ENCODE results near the gene COL26A1.
"Not testable (repeated sequence)": the region's sequence is repeated elsewhere in the genome, so short reads cannot be mapped to it uniquely, and the experiment has no call there.

Gene COL26A1

DNA sequence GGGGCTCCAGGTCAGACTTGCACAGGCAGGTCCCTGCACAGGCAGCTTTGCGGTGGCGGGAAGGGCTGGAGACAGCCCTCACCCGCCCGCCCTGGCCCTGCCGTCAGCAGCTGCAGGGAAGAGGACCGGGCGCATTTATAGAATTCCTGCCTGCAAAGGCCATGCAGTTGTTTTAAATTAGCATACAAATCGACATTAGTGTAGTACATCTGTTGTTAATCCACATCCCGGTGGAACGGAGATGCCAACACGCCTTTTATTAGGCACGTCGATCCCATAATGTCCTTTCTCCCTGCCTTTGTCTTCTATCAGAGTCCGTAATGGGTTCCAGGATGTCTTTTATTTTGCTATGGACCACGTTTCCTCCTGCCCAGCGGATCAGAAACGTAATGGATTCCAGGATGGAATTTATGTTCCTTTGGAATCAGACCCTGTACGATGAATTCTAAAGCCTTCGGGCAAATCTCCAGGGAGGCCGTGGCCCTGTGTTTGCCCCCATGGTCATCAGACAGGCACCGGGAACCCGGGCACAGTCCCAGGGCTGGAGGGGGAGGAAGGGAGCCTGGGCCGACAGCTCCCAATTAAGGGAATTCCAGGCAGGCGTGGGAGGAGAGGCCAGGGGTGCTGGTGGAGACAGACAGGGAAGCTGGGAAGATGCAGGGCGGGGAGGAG, 123.9 kb downstream of the COL26A1 start:
- Histone ChIP-seq H3K9me3 (ENCODE audit: control insufficient read depth in 5 of 5, low read length in 5 of 5) (no peaks in the 10 kb centered on the region), H3K27me3 (ENCODE audit: control insufficient read depth in 5 of 5, insufficient read depth in 4 of 5, low read length in 5 of 5) (peaks cover 0 to 25% (median 21%) of the 10 kb centered on the region in 5 donors), H3K4me1 (ENCODE audit: control insufficient read depth in 5 of 5, insufficient read depth in 5 of 5, low read length in 5 of 5) (no peaks in the 10 kb centered on the region), H3K4me3 (ENCODE audit: low read depth in 1 of 5, low read length in 5 of 5) (no peak overlapping the region), H3K27ac (ENCODE audit: low read depth, low read length) (no peak overlapping the region), H3K36me3 (ENCODE audit: control insufficient read depth in 5 of 5, insufficient read depth in 5 of 5, low read length in 5 of 5) (no peaks in the 10 kb centered on the region), H3K9ac (ENCODE audit: low read length in 5 of 5) (no peak overlapping the region)

DNA sequence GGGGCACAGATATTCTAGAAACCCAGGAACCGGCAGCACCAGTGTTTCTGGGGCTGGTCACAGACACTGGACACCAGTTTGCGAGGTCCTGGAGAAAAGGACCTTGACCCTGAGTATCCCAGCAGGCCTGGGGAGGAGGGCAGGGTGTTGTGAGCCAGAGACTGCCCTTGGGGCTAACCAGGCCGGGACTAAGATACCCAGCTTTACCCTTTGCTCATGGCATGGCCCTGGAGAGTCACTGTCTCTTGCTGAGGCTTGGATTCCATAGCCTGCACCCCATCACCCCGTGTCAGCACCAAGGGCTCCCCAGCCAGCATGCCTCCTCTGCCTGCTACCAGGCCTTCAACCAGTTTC, 124.4 kb downstream of the COL26A1 start:
- Histone ChIP-seq H3K27me3 (ENCODE audit: control insufficient read depth in 5 of 5, insufficient read depth in 4 of 5, low read length in 5 of 5) (peaks cover 0 to 25% (median 22%) of the 10 kb centered on the region in 5 donors), H3K9me3 (ENCODE audit: control insufficient read depth in 5 of 5, low read length in 5 of 5) (no peaks in the 10 kb centered on the region), H3K27ac (ENCODE audit: low read depth, low read length) (no peak overlapping the region), H3K4me1 (ENCODE audit: control insufficient read depth in 5 of 5, insufficient read depth in 5 of 5, low read length in 5 of 5) (no peaks in the 10 kb centered on the region), H3K36me3 (ENCODE audit: control insufficient read depth in 5 of 5, insufficient read depth in 5 of 5, low read length in 5 of 5) (no peaks in the 10 kb centered on the region), H3K4me3 (ENCODE audit: low read depth in 1 of 5, low read length in 5 of 5) (no peak overlapping the region), H3K9ac (ENCODE audit: low read length in 5 of 5) (no peak overlapping the region)

DNA sequence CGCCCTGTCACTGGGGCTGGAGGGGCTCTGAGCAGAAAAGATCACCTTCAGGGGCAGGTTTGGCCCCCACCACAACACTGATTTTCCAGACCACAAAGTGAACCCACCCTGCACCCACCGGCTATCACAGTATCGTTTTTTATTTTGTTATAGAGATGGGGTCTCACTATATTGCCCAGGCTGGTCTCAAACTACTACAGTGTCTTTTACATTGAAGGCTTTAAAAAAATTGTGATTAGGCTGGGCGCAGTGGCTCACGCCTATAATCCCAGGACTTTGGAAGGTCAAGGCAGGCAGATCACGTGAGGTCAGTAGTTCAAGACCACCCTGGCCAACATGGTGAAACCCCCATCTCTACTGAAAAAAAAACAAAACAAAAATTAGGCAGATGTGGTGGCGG, 125.1 kb downstream of the COL26A1 start:
- peaks cover 0 to 25% (median 22%) of the 10 kb centered on the region in 5 donors for H3K27me3 ChIP-seq (ENCODE audit: control insufficient read depth in 5 of 5, insufficient read depth in 4 of 5, low read length in 5 of 5)
- no peaks in the 10 kb centered on the region for H3K9me3 ChIP-seq (ENCODE audit: control insufficient read depth in 5 of 5, low read length in 5 of 5)
- H3K4me3 ChIP-seq (ENCODE audit: low read depth in 1 of 5, low read length in 5 of 5) = no peak overlapping the region
- H3K9ac ChIP-seq (ENCODE audit: low read length in 5 of 5) = no peak overlapping the region
- no peaks in the 10 kb centered on the region for H3K36me3 ChIP-seq (ENCODE audit: control insufficient read depth in 5 of 5, insufficient read depth in 5 of 5, low read length in 5 of 5)
- no peak overlapping the region for H3K27ac ChIP-seq (ENCODE audit: low read depth, low read length)
- no peaks in the 10 kb centered on the region for H3K4me1 ChIP-seq (ENCODE audit: control insufficient read depth in 5 of 5, insufficient read depth in 5 of 5, low read length in 5 of 5)

DNA sequence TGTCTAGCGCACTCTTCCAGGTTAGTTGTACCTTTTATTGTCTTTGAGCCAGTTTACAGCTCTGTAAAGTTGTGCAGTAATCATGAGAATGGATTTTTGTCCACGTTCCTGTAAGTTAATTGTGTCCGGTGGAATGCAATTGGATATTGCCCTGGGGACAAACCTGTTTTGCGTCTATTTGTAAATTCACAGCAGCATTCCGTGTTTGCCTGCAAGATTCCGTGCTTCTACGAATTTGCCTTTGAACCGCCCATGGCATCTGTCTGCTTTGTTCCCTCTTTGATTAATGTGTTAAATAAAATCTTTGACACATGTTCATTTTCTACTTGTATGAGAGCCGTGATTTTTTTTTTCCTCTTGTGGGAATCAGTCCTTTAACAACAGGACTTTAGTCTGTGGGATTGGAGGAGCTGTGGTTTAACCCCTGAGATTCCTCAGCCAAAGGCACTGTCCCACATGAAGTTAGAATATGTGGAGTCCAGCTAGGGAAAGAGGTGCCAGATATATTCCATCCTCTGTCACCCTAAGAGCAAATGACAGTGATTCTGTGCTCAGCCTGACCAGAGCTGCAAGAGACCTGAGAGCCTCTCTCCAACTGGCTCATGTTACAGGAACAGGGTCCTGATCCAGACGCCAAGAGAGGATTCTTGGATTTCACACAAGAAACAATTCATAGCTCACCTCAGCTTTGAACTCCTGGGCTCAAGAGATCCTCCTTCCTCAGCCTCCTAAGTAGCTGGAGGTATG, 126.3 kb downstream of the COL26A1 start:
- peaks cover 0 to 25% (median 22%) of the 10 kb centered on the region in 5 donors for H3K27me3 ChIP-seq (ENCODE audit: control insufficient read depth in 5 of 5, insufficient read depth in 4 of 5, low read length in 5 of 5)
- H3K27ac ChIP-seq (ENCODE audit: low read depth, low read length) = no peak overlapping the region
- H3K9ac ChIP-seq (ENCODE audit: low read length in 5 of 5) = no peak overlapping the region
- no peaks in the 10 kb centered on the region for H3K36me3 ChIP-seq (ENCODE audit: control insufficient read depth in 5 of 5, insufficient read depth in 5 of 5, low read length in 5 of 5)
- H3K4me1 ChIP-seq (ENCODE audit: control insufficient read depth in 5 of 5, insufficient read depth in 5 of 5, low read length in 5 of 5) = no peaks in the 10 kb centered on the region
- H3K9me3 ChIP-seq (ENCODE audit: control insufficient read depth in 5 of 5, low read length in 5 of 5) = no peaks in the 10 kb centered on the region
- no peak overlapping the region for H3K4me3 ChIP-seq (ENCODE audit: low read depth in 1 of 5, low read length in 5 of 5)

DNA sequence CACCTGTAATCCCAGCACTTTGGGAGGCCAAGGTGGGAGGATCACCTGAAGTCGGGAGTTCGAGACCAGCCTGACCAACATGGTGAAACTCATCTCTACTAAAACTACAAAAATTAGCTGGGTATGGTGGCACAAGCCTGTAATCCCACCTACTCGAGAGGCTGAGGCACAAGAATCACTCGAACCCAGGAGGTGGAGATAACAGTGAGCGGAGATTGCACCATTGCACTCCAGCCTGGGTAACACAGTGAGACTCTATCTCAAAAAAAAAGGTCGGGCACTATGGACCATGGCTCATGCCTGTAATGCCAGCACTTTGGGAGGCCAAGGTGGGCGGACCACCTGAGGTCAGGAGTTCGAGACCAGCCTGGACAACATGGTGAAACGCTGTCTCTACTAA, 127.8 kb downstream of the COL26A1 start:
- peaks cover 0 to 23% (median 19%) of the 10 kb centered on the region in 5 donors for H3K27me3 ChIP-seq (ENCODE audit: control insufficient read depth in 5 of 5, insufficient read depth in 4 of 5, low read length in 5 of 5)
- H3K9ac ChIP-seq (ENCODE audit: low read length in 5 of 5); H3K4me1 ChIP-seq (ENCODE audit: control insufficient read depth in 5 of 5, insufficient read depth in 5 of 5, low read length in 5 of 5); H3K36me3 ChIP-seq (ENCODE audit: control insufficient read depth in 5 of 5, insufficient read depth in 5 of 5, low read length in 5 of 5); H3K4me3 ChIP-seq (ENCODE audit: low read depth in 1 of 5, low read length in 5 of 5); H3K27ac ChIP-seq (ENCODE audit: low read depth, low read length); H3K9me3 ChIP-seq (ENCODE audit: control insufficient read depth in 5 of 5, low read length in 5 of 5): not testable (repeated sequence)

DNA sequence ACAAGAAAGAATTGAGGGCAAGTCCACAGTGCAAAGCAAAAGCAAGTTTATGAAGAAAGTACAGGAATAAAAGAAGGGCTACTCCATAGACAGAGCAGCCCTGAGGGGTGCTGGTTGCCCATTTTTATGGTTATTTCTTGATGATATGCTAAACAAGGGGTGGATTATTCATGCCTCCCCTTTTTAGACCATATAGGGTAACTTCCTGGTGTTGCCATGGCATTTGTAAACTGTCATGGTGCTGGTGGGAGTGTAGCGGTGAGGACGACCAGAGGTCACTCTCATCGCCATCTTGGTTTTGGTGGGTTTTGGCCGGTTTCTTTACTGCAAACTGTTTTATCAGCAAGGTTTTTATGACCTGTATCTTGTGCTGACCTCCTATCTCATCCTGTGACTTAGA, 128.8 kb downstream of the COL26A1 start:
- H3K27me3 ChIP-seq (ENCODE audit: control insufficient read depth in 5 of 5, insufficient read depth in 4 of 5, low read length in 5 of 5) = peaks cover 0 to 17% (median 17%) of the 10 kb centered on the region in 5 donors
- H3K4me3 ChIP-seq (ENCODE audit: low read depth in 1 of 5, low read length in 5 of 5); H3K27ac ChIP-seq (ENCODE audit: low read depth, low read length); H3K4me1 ChIP-seq (ENCODE audit: control insufficient read depth in 5 of 5, insufficient read depth in 5 of 5, low read length in 5 of 5); H3K9ac ChIP-seq (ENCODE audit: low read length in 5 of 5); H3K9me3 ChIP-seq (ENCODE audit: control insufficient read depth in 5 of 5, low read length in 5 of 5); H3K36me3 ChIP-seq (ENCODE audit: control insufficient read depth in 5 of 5, insufficient read depth in 5 of 5, low read length in 5 of 5): not testable (repeated sequence)

DNA sequence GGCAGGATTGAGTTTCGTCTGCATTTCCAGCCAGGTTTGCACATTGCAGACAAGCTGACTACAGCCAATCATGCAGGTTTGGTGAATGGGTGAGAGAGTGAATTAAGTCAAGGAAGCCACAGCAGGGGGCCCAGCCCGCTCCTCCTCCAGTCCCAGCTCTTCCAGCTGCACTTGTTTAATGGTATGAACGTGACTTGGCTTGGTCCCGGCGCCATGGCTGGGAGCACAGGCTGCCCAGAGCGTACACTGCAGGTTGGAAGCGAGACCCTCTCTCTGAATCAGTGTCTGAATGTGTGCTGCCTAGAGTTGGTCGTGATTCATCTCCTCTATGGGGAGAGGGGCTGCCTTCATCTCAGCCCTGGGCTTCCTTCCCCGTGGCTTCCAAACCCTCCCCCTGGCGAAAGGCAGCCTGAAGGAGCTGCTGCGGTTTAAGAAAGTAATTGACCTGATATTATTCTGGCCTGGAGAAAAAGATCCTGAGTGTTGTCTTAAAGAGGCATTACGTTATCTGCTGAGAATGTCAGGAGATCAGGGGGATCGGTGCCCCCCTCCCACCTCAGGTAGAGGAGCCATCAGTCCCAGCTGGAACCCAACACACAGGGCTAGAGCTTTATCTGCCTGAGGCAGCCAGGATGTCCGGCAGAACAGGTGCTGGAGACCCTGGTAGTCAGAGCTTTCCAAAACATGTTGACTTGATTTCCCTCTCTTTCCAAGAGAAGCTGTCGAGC, 132.1 kb downstream of the COL26A1 start:
- Histone ChIP-seq H3K9me3 (ENCODE audit: control insufficient read depth in 5 of 5, low read length in 5 of 5) (no peaks in the 10 kb centered on the region), H3K27ac (ENCODE audit: low read depth, low read length) (no peak overlapping the region), H3K4me3 (ENCODE audit: low read depth in 1 of 5, low read length in 5 of 5) (no peak overlapping the region), H3K9ac (ENCODE audit: low read length in 5 of 5) (no peak overlapping the region), H3K36me3 (ENCODE audit: control insufficient read depth in 5 of 5, insufficient read depth in 5 of 5, low read length in 5 of 5) (no peaks in the 10 kb centered on the region), H3K4me1 (ENCODE audit: control insufficient read depth in 5 of 5, insufficient read depth in 5 of 5, low read length in 5 of 5) (peaks cover 0 to 6% (median 0%) of the 10 kb centered on the region in 5 donors), H3K27me3 (ENCODE audit: control insufficient read depth in 5 of 5, insufficient read depth in 4 of 5, low read length in 5 of 5) (peaks cover 0 to 6% (median 2%) of the 10 kb centered on the region in 5 donors)

DNA sequence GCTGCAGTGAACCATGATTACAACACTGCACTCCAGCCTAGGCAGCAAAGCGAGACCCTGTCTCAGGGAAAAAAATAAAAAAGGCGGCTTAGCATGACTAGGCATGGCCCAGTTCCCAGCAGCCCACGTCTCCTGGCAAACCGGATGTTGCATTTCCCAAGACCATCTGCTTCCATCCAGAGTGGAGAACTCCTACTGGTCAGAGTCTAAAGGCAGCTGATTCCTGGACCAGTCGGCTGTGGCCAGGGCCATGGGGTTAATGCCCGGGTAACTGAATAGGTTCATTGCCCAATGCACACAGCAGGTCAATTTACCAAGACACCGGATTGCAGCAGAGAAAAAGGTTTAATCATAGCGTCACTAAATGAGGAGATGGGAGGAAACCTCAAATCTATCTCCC, 133.3 kb downstream of the COL26A1 start:
- no peaks in the 10 kb centered on the region for H3K36me3 ChIP-seq (ENCODE audit: control insufficient read depth in 5 of 5, insufficient read depth in 5 of 5, low read length in 5 of 5)
- H3K9me3 ChIP-seq (ENCODE audit: control insufficient read depth in 5 of 5, low read length in 5 of 5) = no peaks in the 10 kb centered on the region
- peaks cover 0 to 6% (median 0%) of the 10 kb centered on the region in 5 donors for H3K4me1 ChIP-seq (ENCODE audit: control insufficient read depth in 5 of 5, insufficient read depth in 5 of 5, low read length in 5 of 5)
- H3K4me3 ChIP-seq (ENCODE audit: low read depth in 1 of 5, low read length in 5 of 5) = no peak overlapping the region
- H3K27ac ChIP-seq (ENCODE audit: low read depth, low read length) = no peak overlapping the region
- peaks cover 0 to 6% (median 1%) of the 10 kb centered on the region in 5 donors for H3K27me3 ChIP-seq (ENCODE audit: control insufficient read depth in 5 of 5, insufficient read depth in 4 of 5, low read length in 5 of 5)
- H3K9ac ChIP-seq (ENCODE audit: low read length in 5 of 5) = no peak overlapping the region

DNA sequence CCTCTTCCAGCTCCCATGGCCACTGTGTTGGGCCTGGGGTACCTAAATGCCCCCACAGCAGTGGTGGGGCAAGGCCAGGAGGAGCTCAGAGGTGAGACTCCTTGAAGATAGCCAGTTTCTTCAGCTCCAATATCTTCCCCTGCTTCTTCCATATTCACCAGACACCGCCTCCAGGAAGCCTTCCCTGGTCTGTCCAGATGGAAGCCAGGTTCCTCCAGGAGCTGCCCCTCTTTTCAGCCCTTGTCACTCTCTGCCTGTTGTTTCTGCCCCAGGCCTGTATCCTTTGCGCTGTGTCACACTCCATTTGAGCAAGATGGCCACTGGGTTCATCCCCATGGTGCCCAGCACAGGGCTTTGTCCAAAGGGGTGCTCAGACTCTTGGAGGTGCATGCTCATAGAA, 138.7 kb downstream of the COL26A1 start:
- Histone ChIP-seq H3K4me3 (ENCODE audit: low read depth in 1 of 5, low read length in 5 of 5) (no peak overlapping the region), H3K36me3 (ENCODE audit: control insufficient read depth in 5 of 5, insufficient read depth in 5 of 5, low read length in 5 of 5) (no peaks in the 10 kb centered on the region), H3K9ac (ENCODE audit: low read length in 5 of 5) (no peak overlapping the region), H3K9me3 (ENCODE audit: control insufficient read depth in 5 of 5, low read length in 5 of 5) (no peaks in the 10 kb centered on the region), H3K27ac (ENCODE audit: low read depth, low read length) (no peak overlapping the region), H3K4me1 (ENCODE audit: control insufficient read depth in 5 of 5, insufficient read depth in 5 of 5, low read length in 5 of 5) (no peaks in the 10 kb centered on the region), H3K27me3 (ENCODE audit: control insufficient read depth in 5 of 5, insufficient read depth in 4 of 5, low read length in 5 of 5) (no peaks in the 10 kb centered on the region)

DNA sequence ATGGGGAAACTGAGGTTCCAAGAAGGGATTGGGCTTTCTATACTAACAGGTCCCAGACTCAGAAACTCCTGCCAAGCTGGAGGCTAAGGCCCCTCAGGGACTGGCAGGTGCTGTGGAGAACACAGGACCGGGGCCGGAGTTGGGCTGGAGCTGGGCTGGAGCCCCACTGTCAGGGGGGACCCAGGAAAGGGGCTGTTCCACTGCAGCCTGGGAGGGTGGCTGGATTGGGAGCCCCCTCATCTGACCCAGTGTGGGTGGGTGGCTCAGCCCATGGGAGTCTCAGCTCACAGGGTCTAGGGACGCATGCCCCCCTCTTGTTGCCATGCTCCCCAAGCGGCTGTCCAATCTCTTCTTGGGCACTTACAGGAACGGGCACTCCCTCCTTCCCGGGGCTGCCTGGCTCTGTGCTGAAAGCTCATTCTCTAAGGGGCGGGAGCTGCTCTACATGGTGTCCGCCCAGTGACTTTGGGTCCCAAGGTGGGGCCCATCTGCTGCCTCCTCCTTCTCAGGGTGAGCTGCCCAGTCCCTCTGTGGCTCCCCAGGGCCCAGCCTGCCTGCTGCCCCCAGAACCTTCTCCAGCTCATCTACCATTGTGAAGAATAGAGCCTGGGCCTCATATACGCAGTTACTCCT, 139.9 kb downstream of the COL26A1 start:
- Histone ChIP-seq H3K36me3 (ENCODE audit: control insufficient read depth in 5 of 5, insufficient read depth in 5 of 5, low read length in 5 of 5) (no peaks in the 10 kb centered on the region), H3K9me3 (ENCODE audit: control insufficient read depth in 5 of 5, low read length in 5 of 5) (no peaks in the 10 kb centered on the region), H3K27me3 (ENCODE audit: control insufficient read depth in 5 of 5, insufficient read depth in 4 of 5, low read length in 5 of 5) (peaks cover 0 to 6% (median 1%) of the 10 kb centered on the region in 5 donors), H3K9ac (ENCODE audit: low read length in 5 of 5) (no peak overlapping the region), H3K27ac (ENCODE audit: low read depth, low read length) (no peak overlapping the region), H3K4me1 (ENCODE audit: control insufficient read depth in 5 of 5, insufficient read depth in 5 of 5, low read length in 5 of 5) (no peaks in the 10 kb centered on the region), H3K4me3 (ENCODE audit: low read depth in 1 of 5, low read length in 5 of 5) (no peak overlapping the region)

Measured in subcutaneous abdominal adipose tissue (tissue), 5 donors.